HepG2 (cell line): ENCODE results near the gene SLC4A9. TPM values are rescaled to one million over a fixed set of nuclear protein-coding genes. Genes with fewer than 3 reads are reported as not detected.

Source experiments
- MZF1 ChIP-seq: sonication (generic); formaldehyde crosslinking; IDR thresholded peaks from 2 replicates; pipeline ENCODE4 v1.8.1; 2023; ENCODE audit warnings: mild to moderate bottlenecking, missing genetic modification reagents, borderline replicate concordance
- PAX8 ChIP-seq: sonication (generic); formaldehyde crosslinking; IDR thresholded peaks from 2 replicates; pipeline ENCODE4 v1.8.0; 2022; ENCODE audit warnings: mild to moderate bottlenecking, missing genetic modification reagents, borderline replicate concordance
- POLR2A ChIP-seq, 2 experiments: IDR thresholded peaks; 2 replicates each; pipeline ENCODE4 v1.6.1; 2011; ENCODE audit warnings: low read depth in 2 of 2, low read length in 2 of 2, mild to moderate bottlenecking in 1 of 2, moderate library complexity in 1 of 2; ENCODE audit not compliant: insufficient read depth in 1 of 2
- SIX1 ChIP-seq: sonication (generic); formaldehyde crosslinking; IDR thresholded peaks from 2 replicates; pipeline ENCODE4 v1.4.0; 2020; ENCODE audit warnings: missing genetic modification reagents, borderline replicate concordance
- ZBTB1 ChIP-seq: sonication (generic); formaldehyde crosslinking; IDR thresholded peaks from 2 replicates; pipeline ENCODE4 v1.4.0; 2020; ENCODE audit warnings: missing genetic modification reagents, borderline replicate concordance
- ZNF282 ChIP-seq: fragments of 450-650 bp; IDR thresholded peaks from 2 replicates; pipeline ENCODE4 v1.6.1; 2018; ENCODE audit not compliant: partially characterized antibody
- ZNF766 ChIP-seq: sonication (generic); formaldehyde crosslinking; IDR thresholded peaks from 2 replicates; pipeline ENCODE4 v1.5.0; 2020; ENCODE audit warnings: missing genetic modification reagents, borderline replicate concordance
- polyA plus RNA-seq, 8 experiments: library from polyadenylated mRNA; depleted of rRNA in 3 of 8; stranded (reverse) in 7 of 8; unstranded in 1 of 8; fragments of >200 nt; fragmentation: Illumina TruSeq in 4 of 8; extraction: Trizol in 4 of 8; gene quantifications; 2 replicates each; pipeline versions ENCODE4 v1.2.1 to v1.2.3, GENCODE V29; 2011 to 2016; ENCODE audit warnings: low read depth in 4 of 8, missing spikeins in 1 of 8, mixed read lengths in 1 of 8; ENCODE audit not compliant: insufficient read depth in 1 of 8
- total RNA-seq, 5 experiments: library from RNA; depleted of rRNA; stranded (reverse); fragments of >200 nt; fragmentation: Illumina TruSeq; extraction: Trizol; gene quantifications; 2 replicates each; pipeline ENCODE4 v1.2.3, GENCODE V29; 2016; ENCODE audit warnings: low read depth in 1 of 5
- TF ChIP-seq, protein P1 (sequence below): sonication (generic); formaldehyde crosslinking; IDR thresholded peaks from 2 replicates; pipeline ENCODE4 v1.4.0; 2020; ENCODE audit warnings: missing genetic modification reagents
- TF ChIP-seq, protein P2 (sequence below): sonication (generic); formaldehyde crosslinking; IDR thresholded peaks from 2 replicates; pipeline ENCODE4 v1.4.0; 2020; ENCODE audit warnings: missing genetic modification reagents
- TF ChIP-seq, protein P3 (sequence below): sonication (generic); formaldehyde crosslinking; IDR thresholded peaks from 2 replicates; pipeline ENCODE4 v1.8.0; 2022; ENCODE audit warnings: missing genetic modification reagents, mild to moderate bottlenecking, inconsistent platforms, borderline replicate concordance
- TF ChIP-seq, protein P4 (sequence below): sonication (generic); formaldehyde crosslinking; IDR thresholded peaks from 2 replicates; pipeline ENCODE4 v1.9.0; 2022; ENCODE audit warnings: missing genetic modification reagents, mild to moderate bottlenecking, borderline replicate concordance
- TF ChIP-seq, protein P5 (sequence below): sonication (generic); formaldehyde crosslinking; IDR thresholded peaks from 2 replicates; pipeline ENCODE4 v1.5.1; 2020; ENCODE audit warnings: missing genetic modification reagents, mild to moderate bottlenecking, borderline replicate concordance
- TF ChIP-seq, protein P6 (sequence below): sonication (generic); formaldehyde crosslinking; IDR thresholded peaks from 2 replicates; pipeline ENCODE4 v1.4.0; 2020; ENCODE audit warnings: missing genetic modification reagents, mild to moderate bottlenecking, borderline replicate concordance
- TF ChIP-seq, protein P7 (sequence below): sonication (generic); formaldehyde crosslinking; conservative IDR thresholded peaks from 2 replicates; pipeline ENCODE4 v1.4.0; 2020; ENCODE audit warnings: missing genetic modification reagents

Gene SLC4A9
- total and polyA plus RNA-seq, 2 of the 13 experiments (the other 11 are each of a cell fraction or from before 2014, with no cell fraction given): not detected

DNA sequence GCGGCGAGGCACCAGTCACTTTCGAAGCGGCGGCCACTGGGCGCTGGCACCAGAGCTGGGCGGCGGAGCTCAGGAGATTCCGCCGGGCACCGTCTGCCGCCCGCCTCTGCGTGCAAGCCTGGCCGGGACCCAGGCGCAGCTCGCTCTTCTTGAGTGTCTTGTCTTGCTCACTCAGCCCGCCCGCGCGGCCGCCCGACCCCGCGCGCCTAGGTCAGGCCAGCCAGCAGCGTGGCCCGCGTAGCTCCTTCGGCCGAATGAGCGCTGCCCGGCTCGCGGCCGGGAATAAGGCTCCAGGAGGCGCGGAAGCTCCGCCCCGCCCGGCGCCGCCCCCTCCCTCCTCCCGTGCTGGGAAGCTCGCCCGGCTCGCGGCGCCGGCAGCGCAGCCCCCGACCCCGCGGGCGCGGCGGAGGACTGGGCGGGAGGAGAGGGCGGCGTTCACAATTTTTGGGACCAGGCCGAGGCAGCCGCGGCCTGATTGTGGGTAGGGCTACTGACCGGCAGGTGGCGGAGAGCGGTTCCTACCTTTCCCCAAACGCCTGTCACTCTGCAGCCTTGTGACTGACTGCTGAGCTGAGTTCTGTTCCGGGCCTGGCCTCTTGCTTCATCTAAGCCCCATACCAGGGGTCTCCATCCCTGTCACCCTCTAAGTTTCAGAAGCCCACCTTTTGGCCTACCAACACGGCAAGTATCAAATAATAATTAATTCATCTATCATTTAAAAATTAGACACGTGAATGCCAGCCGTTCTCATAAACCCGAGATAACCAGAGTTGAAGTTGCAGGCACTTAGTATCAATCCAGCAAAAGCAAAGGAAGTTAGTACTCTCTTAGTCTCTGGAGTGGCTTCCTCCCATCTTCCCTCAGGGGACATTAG is 13.4 kb upstream of the SLC4A9 start, which contains the start of gene HBEGF (continued):
- TF ChIP-seq, protein P1, sequence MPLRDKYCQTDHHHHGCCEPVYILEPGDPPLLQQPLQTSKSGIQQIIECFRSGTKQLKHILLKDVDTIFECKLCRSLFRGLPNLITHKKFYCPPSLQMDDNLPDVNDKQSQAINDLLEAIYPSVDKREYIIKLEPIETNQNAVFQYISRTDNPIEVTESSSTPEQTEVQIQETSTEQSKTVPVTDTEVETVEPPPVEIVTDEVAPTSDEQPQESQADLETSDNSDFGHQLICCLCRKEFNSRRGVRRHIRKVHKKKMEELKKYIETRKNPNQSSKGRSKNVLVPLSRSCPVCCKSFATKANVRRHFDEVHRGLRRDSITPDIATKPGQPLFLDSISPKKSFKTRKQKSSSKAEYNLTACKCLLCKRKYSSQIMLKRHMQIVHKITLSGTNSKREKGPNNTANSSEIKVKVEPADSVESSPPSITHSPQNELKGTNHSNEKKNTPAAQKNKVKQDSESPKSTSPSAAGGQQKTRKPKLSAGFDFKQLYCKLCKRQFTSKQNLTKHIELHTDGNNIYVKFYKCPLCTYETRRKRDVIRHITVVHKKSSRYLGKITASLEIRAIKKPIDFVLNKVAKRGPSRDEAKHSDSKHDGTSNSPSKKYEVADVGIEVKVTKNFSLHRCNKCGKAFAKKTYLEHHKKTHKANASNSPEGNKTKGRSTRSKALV (CRISPR knock-in tag): no peak
- no peak for TF ChIP-seq ZBTB1 (CRISPR knock-in tag)
- TF ChIP-seq POLR2A (IDR thresholded peaks at IDR 0.05; ENCODE audit: insufficient read depth in 1 of 2, low read depth in 2 of 2, low read length in 2 of 2): peak; percentile 63 to 85
- TF ChIP-seq ZNF766: peak; percentile 35; the same call in 1 of the 2 replicates
- no peak for TF ChIP-seq MZF1 (CRISPR knock-in tag)
- TF ChIP-seq, protein P2, sequence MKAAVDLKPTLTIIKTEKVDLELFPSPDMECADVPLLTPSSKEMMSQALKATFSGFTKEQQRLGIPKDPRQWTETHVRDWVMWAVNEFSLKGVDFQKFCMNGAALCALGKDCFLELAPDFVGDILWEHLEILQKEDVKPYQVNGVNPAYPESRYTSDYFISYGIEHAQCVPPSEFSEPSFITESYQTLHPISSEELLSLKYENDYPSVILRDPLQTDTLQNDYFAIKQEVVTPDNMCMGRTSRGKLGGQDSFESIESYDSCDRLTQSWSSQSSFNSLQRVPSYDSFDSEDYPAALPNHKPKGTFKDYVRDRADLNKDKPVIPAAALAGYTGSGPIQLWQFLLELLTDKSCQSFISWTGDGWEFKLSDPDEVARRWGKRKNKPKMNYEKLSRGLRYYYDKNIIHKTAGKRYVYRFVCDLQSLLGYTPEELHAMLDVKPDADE: no peak
- no peak for TF ChIP-seq PAX8 (CRISPR knock-in tag)
- TF ChIP-seq, protein P3, sequence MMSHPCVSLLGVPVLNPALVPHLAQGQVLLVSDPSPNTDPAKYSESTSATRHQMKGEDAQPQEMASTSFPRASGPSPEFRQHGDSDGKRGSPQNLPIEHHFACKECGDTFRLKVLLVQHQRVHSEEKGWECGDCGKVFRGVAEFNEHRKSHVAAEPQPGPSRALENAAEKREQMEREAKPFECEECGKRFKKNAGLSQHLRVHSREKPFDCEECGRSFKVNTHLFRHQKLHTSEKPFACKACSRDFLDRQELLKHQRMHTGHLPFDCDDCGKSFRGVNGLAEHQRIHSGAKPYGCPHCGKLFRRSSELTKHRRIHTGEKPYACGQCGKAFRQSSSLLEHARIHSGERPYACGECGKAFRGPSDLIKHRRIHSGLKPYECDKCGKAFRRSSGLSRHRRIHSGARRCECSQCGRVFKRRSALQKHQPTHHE (CRISPR knock-in tag): no peak
- TF ChIP-seq, protein P4, sequence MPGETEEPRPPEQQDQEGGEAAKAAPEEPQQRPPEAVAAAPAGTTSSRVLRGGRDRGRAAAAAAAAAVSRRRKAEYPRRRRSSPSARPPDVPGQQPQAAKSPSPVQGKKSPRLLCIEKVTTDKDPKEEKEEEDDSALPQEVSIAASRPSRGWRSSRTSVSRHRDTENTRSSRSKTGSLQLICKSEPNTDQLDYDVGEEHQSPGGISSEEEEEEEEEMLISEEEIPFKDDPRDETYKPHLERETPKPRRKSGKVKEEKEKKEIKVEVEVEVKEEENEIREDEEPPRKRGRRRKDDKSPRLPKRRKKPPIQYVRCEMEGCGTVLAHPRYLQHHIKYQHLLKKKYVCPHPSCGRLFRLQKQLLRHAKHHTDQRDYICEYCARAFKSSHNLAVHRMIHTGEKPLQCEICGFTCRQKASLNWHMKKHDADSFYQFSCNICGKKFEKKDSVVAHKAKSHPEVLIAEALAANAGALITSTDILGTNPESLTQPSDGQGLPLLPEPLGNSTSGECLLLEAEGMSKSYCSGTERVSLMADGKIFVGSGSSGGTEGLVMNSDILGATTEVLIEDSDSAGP (CRISPR knock-in tag): peak; percentile 23; the same call in 1 of the 2 replicates
- TF ChIP-seq ZNF282: no peak
- TF ChIP-seq, protein P5, sequence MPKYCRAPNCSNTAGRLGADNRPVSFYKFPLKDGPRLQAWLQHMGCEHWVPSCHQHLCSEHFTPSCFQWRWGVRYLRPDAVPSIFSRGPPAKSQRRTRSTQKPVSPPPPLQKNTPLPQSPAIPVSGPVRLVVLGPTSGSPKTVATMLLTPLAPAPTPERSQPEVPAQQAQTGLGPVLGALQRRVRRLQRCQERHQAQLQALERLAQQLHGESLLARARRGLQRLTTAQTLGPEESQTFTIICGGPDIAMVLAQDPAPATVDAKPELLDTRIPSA (CRISPR knock-in tag): no peak
- TF ChIP-seq, protein P6, sequence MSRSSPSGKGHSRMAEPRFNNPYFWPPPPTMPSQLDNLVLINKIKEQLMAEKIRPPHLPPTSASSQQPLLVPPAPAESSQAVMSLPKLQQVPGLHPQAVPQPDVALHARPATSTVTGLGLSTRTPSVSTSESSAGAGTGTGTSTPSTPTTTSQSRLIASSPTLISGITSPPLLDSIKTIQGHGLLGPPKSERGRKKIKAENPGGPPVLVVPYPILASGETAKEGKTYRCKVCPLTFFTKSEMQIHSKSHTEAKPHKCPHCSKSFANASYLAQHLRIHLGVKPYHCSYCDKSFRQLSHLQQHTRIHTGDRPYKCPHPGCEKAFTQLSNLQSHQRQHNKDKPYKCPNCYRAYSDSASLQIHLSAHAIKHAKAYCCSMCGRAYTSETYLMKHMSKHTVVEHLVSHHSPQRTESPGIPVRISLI (CRISPR knock-in tag): no peak
- TF ChIP-seq SIX1 (CRISPR knock-in tag): no peak
- TF ChIP-seq, protein P7, sequence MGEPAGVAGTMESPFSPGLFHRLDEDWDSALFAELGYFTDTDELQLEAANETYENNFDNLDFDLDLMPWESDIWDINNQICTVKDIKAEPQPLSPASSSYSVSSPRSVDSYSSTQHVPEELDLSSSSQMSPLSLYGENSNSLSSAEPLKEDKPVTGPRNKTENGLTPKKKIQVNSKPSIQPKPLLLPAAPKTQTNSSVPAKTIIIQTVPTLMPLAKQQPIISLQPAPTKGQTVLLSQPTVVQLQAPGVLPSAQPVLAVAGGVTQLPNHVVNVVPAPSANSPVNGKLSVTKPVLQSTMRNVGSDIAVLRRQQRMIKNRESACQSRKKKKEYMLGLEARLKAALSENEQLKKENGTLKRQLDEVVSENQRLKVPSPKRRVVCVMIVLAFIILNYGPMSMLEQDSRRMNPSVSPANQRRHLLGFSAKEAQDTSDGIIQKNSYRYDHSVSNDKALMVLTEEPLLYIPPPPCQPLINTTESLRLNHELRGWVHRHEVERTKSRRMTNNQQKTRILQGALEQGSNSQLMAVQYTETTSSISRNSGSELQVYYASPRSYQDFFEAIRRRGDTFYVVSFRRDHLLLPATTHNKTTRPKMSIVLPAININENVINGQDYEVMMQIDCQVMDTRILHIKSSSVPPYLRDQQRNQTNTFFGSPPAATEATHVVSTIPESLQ (CRISPR knock-in tag): no peak
